Keratinocyte (primary cell): ENCODE measurements around the gene ATRX. TPM values are rescaled to one million over a fixed set of nuclear protein-coding genes. Genes with fewer than 3 reads are reported as not detected.

Experiments used
- DNase-seq: peaks from one replicate; pipeline ENCODE4 v3.0.0-alpha.2; 2011; ENCODE audit warnings: low read depth, missing footprints, low spot score
- FAIRE-seq: peaks from 2 replicates; lab custom pipeline; 2011; peaks lifted over from hg19 to GRCh38; lab: Jason Lieb, UNC
- H2AFZ ChIP-seq: 2 replicates; pipeline ENCODE4 v1.6.0; 2012; ENCODE audit warnings: low read length, control low read depth, inconsistent platforms; ENCODE audit not compliant: control insufficient read depth
- H3K27ac ChIP-seq: 2 replicates; pipeline ENCODE4 v1.5.1; 2011; ENCODE audit warnings: low read length; ENCODE audit not compliant: control insufficient read depth, insufficient read depth
- H3K27me3 ChIP-seq: 3 replicates; pipeline ENCODE4 v1.6.0; 2011; ENCODE audit warnings: low read length; ENCODE audit not compliant: control insufficient read depth, insufficient read depth; ENCODE audit errors: extremely low read depth
- H3K36me3 ChIP-seq, 2 experiments: 2 replicates in 1 of 2; 3 replicates in 1 of 2; pipeline ENCODE4 v1.5.1; 2011; ENCODE audit warnings: low read length in 2 of 2, mild to moderate bottlenecking in 1 of 2; ENCODE audit not compliant: control insufficient read depth in 2 of 2, insufficient read depth in 2 of 2; ENCODE audit errors: extremely low read depth in 1 of 2
- H3K4me1 ChIP-seq: 3 replicates; pipeline ENCODE4 v1.5.1; 2011; ENCODE audit warnings: low read length; ENCODE audit not compliant: control insufficient read depth, insufficient read depth; ENCODE audit errors: extremely low read depth
- H3K4me2 ChIP-seq: 3 replicates; pipeline ENCODE4 v1.6.0; 2011; ENCODE audit warnings: low read depth, low read length; ENCODE audit not compliant: control insufficient read depth, insufficient read depth; ENCODE audit errors: extremely low read depth
- H3K4me3 ChIP-seq, 3 experiments: fragments of 200-600 bp in 1 of 3; sonication (generic) in 1 of 3; 2 replicates in 2 of 3; 3 replicates in 1 of 3; pipeline ENCODE4 v1.5.1; 2011 to 2016; ENCODE audit warnings: low read length in 3 of 3, mild to moderate bottlenecking in 3 of 3, control low read depth in 2 of 3, inconsistent platforms in 1 of 3, low read depth in 1 of 3, mixed read lengths in 1 of 3, mixed run types in 1 of 3, moderate library complexity in 1 of 3; ENCODE audit not compliant: control insufficient read depth in 2 of 3, insufficient read depth in 2 of 3; ENCODE audit errors: extremely low read depth in 1 of 3
- H3K79me2 ChIP-seq: 2 replicates; pipeline ENCODE4 v1.6.0; 2012; ENCODE audit warnings: low read length; ENCODE audit not compliant: control insufficient read depth, insufficient read depth
- H3K9ac ChIP-seq: 3 replicates; pipeline ENCODE4 v1.6.0; 2011; ENCODE audit warnings: low read length; ENCODE audit not compliant: control insufficient read depth, insufficient read depth; ENCODE audit errors: extremely low read depth
- H3K9me1 ChIP-seq: 3 replicates; pipeline ENCODE4 v1.6.0; 2011; ENCODE audit warnings: low read length; ENCODE audit not compliant: control insufficient read depth, insufficient read depth; ENCODE audit errors: extremely low read depth
- H3K9me3 ChIP-seq: 2 replicates; pipeline ENCODE4 v1.5.1; 2012; ENCODE audit warnings: low read depth, low read length; ENCODE audit not compliant: control insufficient read depth
- H4K20me1 ChIP-seq: 3 replicates; pipeline ENCODE4 v1.6.0; 2011; ENCODE audit warnings: low read length; ENCODE audit not compliant: control insufficient read depth, insufficient read depth; ENCODE audit errors: extremely low read depth
- EZH2 ChIP-seq: IDR thresholded peaks from one replicate; pipeline ENCODE4 v1.6.1; 2012; ENCODE audit warnings: inconsistent platforms, mild to moderate bottlenecking, low read length, moderate library complexity
- dilution Hi-C: fragments of 300-500 bp; cut with MboI; formaldehyde crosslinking; loops from one replicate; pipeline ENCODE4 v1.7.0; 2020; ENCODE audit warnings: low sequenced_read_pairs; ENCODE audit not compliant: extremely low pct_ligation_motif_present
- polyA plus RNA-seq, 5 experiments: library from polyadenylated mRNA; depleted of rRNA in 3 of 5; stranded (reverse) in 3 of 5; stranded (forward) in 1 of 5; unstranded in 1 of 5; fragments of >200 nt; gene quantifications; 1 replicate in 1 of 5; 2 replicates in 3 of 5; 3 replicates in 1 of 5; pipeline versions ENCODE4 v1.2.1 to v1.2.3, GENCODE V29; 2011 to 2012; ENCODE audit warnings: missing spikeins in 2 of 5, low read depth in 1 of 5, low replicate concordance in 1 of 5
- TF ChIP-seq, protein P1 (sequence below), 3 experiments: IDR thresholded peaks in 1 of 3; conservative IDR thresholded peaks in 1 of 3; optimal IDR thresholded peaks in 1 of 3; 2 replicates in 2 of 3; 3 replicates in 1 of 3; pipeline versions ENCODE3 to v1.5.1; 2011; ENCODE audit warnings: low read length in 3 of 3, mild to moderate bottlenecking in 3 of 3, moderate library complexity in 2 of 3, control low read depth in 1 of 3, inconsistent platforms in 1 of 3; ENCODE audit not compliant: insufficient read depth in 2 of 3; ENCODE audit errors: extremely low read depth in 1 of 3

Gene ATRX
- polyA plus RNA-seq, 1 donor (not counting 4 experiments of a cell fraction or from before 2014, with no cell fraction given), result 31.3 TPM

DNA sequence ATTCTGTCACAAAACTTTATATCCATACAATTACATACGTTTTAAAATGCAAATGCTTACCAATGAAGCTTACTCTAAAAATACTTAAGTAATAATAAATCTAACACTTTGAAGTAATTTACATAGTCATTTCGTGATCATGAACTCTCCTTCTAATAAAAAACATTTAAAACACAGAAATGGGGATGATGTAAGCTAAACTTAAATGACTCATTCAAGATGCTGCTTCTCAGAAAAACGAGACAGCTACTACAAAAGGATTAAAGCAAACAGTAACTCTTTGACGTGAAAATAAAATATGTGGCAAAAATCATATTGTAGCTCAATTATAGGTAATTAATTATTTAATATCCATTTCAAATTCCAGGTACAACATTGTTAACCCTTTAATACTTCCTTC, 190.2 kb downstream of the ATRX start:
- no peaks in the 10 kb centered on the region for H3K9me3 ChIP-seq
- DNase-seq (no peak), FAIRE-seq (no peak)
- H3K9me1 ChIP-seq, result no peaks in the 10 kb centered on the region
- TF ChIP-seq EZH2, result no peak
- TF ChIP-seq, protein P1, sequence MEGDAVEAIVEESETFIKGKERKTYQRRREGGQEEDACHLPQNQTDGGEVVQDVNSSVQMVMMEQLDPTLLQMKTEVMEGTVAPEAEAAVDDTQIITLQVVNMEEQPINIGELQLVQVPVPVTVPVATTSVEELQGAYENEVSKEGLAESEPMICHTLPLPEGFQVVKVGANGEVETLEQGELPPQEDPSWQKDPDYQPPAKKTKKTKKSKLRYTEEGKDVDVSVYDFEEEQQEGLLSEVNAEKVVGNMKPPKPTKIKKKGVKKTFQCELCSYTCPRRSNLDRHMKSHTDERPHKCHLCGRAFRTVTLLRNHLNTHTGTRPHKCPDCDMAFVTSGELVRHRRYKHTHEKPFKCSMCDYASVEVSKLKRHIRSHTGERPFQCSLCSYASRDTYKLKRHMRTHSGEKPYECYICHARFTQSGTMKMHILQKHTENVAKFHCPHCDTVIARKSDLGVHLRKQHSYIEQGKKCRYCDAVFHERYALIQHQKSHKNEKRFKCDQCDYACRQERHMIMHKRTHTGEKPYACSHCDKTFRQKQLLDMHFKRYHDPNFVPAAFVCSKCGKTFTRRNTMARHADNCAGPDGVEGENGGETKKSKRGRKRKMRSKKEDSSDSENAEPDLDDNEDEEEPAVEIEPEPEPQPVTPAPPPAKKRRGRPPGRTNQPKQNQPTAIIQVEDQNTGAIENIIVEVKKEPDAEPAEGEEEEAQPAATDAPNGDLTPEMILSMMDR (optimal IDR thresholded peaks at IDR 0.05 in 1 of 3, IDR thresholded peaks at IDR 0.05 in 1 of 3, conservative IDR thresholded peaks at IDR 0.05 in 1 of 3; ENCODE audit: extremely low read depth in 1 of 3, insufficient read depth in 2 of 3, low read length in 3 of 3), result no peak
- H3K4me3 ChIP-seq, result no peak overlapping the region
- H3K27me3 ChIP-seq, result no peaks in the 10 kb centered on the region
- H3K27ac ChIP-seq, result no peak overlapping the region
- H2AFZ ChIP-seq, result no peak overlapping the region
- no peaks in the 10 kb centered on the region for H4K20me1 ChIP-seq
- no peaks in the 10 kb centered on the region for H3K4me1 ChIP-seq
- H3K79me2 ChIP-seq, result no peaks in the 10 kb centered on the region
- dilution Hi-C loops, result no loop called here
- no peak overlapping the region for H3K9ac ChIP-seq
- H3K36me3 ChIP-seq, result no peaks in the 10 kb centered on the region
- H3K4me2 ChIP-seq, result no peak overlapping the region

DNA sequence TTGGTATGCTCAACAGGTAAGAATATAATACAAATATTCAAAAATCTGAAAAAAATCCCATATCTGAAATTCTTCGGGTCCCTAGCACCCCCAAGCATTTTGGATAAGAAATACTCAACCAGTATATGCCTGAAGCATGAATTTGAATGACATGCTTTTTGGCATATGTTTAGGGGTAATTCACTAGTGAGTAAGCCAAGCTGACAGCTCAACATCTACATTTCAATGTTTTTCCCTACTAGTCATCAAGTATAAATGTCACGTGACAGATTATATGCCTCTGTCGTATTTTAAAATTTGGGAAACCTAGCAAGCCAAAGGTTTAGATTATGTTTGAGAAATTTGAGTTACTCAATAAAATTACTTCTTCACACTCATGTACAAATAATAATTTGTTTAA, 213.7 kb downstream of the ATRX start:
- H3K9ac ChIP-seq, result no peak overlapping the region
- H3K79me2 ChIP-seq, result no peaks in the 10 kb centered on the region
- FAIRE-seq, result no peak
- H2AFZ ChIP-seq, result no peak overlapping the region
- H4K20me1 ChIP-seq, result no peaks in the 10 kb centered on the region
- H3K9me1 ChIP-seq, result no peaks in the 10 kb centered on the region
- no peak for TF ChIP-seq EZH2
- TF ChIP-seq, protein P1 (optimal IDR thresholded peaks at IDR 0.05 in 1 of 3, IDR thresholded peaks at IDR 0.05 in 1 of 3, conservative IDR thresholded peaks at IDR 0.05 in 1 of 3; ENCODE audit: extremely low read depth in 1 of 3, insufficient read depth in 2 of 3, low read length in 3 of 3), result no peak
- H3K9me3 ChIP-seq, result no peaks in the 10 kb centered on the region
- H3K4me2 ChIP-seq, result no peak overlapping the region
- no peaks in the 10 kb centered on the region for H3K27me3 ChIP-seq
- DNase-seq, result no peak
- dilution Hi-C loops, result no loop called here
- H3K4me3 ChIP-seq, result no peak overlapping the region
- H3K27ac ChIP-seq, result no peak overlapping the region
- no peaks in the 10 kb centered on the region for H3K4me1 ChIP-seq
- H3K36me3 ChIP-seq, result no peaks in the 10 kb centered on the region
